GM10248 (cell line): ENCODE results near the gene ST3GAL3.

Source experiments
- CTCF ChIA-PET: fragments of 300-600 bp; sonication (Branson Sonifier 250); formaldehyde crosslinking; extraction: SDS; loops from one replicate; lab custom pipeline; 2021; ENCODE audit warnings: antibody characterized with exemption; lab: Yijun Ruan, JAX
- POLR2A ChIA-PET: fragments of 350-650 bp; sonication (Branson Sonifier 250); formaldehyde crosslinking; extraction: SDS; loops from one replicate; lab custom pipeline; 2020; ENCODE audit warnings: antibody characterized with exemption; lab: Yijun Ruan, JAX
- DNase-seq: peaks from one replicate; pipeline ENCODE4 v3.0.0; 2012; ENCODE audit errors: extremely low spot score
- CTCF ChIP-seq: IDR thresholded peaks from 2 replicates; pipeline ENCODE4 v1.5.1; 2012; ENCODE audit warnings: mild to moderate bottlenecking, low read depth; ENCODE audit errors: extremely low read depth, missing control alignments, control extremely low read depth

ST3GAL3 gene

DNA sequence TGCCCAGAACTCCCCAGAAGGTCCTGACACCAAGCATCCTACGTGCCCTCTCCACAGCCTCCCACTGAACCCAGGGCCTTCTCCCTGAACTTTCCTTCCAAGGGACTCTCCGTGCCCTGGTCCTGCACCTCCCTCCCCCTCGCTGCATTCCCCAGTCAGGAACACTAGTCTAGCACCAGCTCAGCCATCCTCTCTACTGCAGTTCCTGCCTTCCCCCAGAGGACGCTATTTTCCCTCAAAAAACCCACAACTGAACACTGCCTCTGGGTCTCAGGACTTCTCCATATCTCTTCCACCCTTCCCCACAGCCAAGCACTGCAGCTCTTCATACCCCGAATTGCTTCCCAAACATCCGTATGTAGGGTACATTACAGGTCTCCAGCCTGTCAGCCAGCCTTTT, 213.7 kb downstream of the ST3GAL3 start:
- ChIA-PET POLR2A (no interaction called here), CTCF (interaction anchor here (0.7 to 3.4 kb wide), 4 partner anchors 10 to 157 kb away, joined by 3 to 31 read pairs (median 8); partner anchors contain the start of gene ARTN)
- DNase-seq, result no peak
- no peak for TF ChIP-seq CTCF

GRCh38 chr1:43924516-43924915, 217.2 kb downstream of the ST3GAL3 start:
- POLR2A ChIA-PET, result no interaction called here
- no peak for TF ChIP-seq CTCF
- CTCF ChIA-PET, result interaction anchor here (0.9 to 5.2 kb wide), 2 partner anchors 10 to 466 kb away, joined by 3 to 61 read pairs; partner anchors contain the start of gene ARTN
- no peak for DNase-seq

DNA sequence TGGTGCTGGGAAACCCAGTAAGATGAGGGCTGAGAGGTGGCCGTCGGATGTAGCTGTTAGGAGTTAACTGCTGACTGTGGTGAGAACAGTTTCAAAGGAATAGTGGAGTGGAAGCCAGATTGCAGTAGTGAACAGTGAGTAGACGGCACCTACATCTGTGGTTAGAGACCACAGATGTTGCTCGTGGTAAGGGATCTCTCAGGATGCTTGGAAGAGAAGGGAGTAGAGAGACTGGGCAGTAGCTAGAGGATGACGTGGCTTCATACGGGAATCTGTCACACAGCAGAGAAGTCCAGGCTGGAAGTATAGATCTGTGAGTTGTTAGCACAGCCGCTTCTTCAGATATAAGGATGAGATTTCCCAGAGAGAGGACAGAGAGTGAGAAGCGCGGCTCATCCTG, 218.5 kb downstream of the ST3GAL3 start:
- DNase-seq, result no peak
- POLR2A ChIA-PET, result no interaction called here
- TF ChIP-seq CTCF, result no peak
- CTCF ChIA-PET, result interaction anchor here (5.2 kb wide), 1 partner anchor 9 kb away, joined by 61 read pairs; the partner anchor contains the start of gene ARTN

- TF ChIP-seq CTCF, result no peak
- ChIA-PET CTCF (interaction anchor here (0.8 to 3.9 kb wide), 11 partner anchors 10 to 167 kb away, joined by 3 to 36 read pairs (median 5); no protein-coding TSS in a partner anchor), POLR2A (no interaction called here)
- peak; percentile 40 for DNase-seq
Measured at GRCh38 chr1:43930168-43930948, 223.0 kb downstream of the ST3GAL3 start.

- no peak for TF ChIP-seq CTCF
- ChIA-PET CTCF (interaction anchor here (0.8 to 3.9 kb wide), 10 partner anchors 10 to 167 kb away, joined by 3 to 36 read pairs (median 5); no protein-coding TSS in a partner anchor), POLR2A (no interaction called here)
- no peak for DNase-seq
Measured at GRCh38 chr1:43930949-43931275, 223.6 kb downstream of the ST3GAL3 start.

- no peak for DNase-seq
- ChIA-PET CTCF (interaction anchor here (1.1 to 10.1 kb wide), 7 partner anchors 7 to 411 kb away, joined by 3 to 526 read pairs (median 30); partner anchors contain the start of gene IPO13), POLR2A (no interaction called here)
- no peak for TF ChIP-seq CTCF
Measured at GRCh38 chr1:43931711-43932660, 224.7 kb downstream of the ST3GAL3 start.
